Osteocyte (in vitro differentiated cells): ENCODE results near the gene GAA. TPM values are rescaled to one million over a fixed set of nuclear protein-coding genes. Genes with fewer than 3 reads are reported as not detected.

Experiments
- DNase-seq: peaks from one replicate; pipeline ENCODE4 v3.0.0; 2021; ENCODE audit warnings: mixed read lengths; ENCODE audit not compliant: unreplicated experiment; ENCODE audit errors: extremely low spot score
- H3K27ac Mint-ChIP-seq: one replicate; pipeline ENCODE4 v1.8.0; 2021; ENCODE audit warnings: mild to moderate bottlenecking, mixed read lengths; ENCODE audit not compliant: unreplicated experiment
- H3K27me3 Mint-ChIP-seq: one replicate; pipeline ENCODE4 v1.8.0; 2021; ENCODE audit warnings: mixed read lengths; ENCODE audit not compliant: unreplicated experiment
- H3K36me3 Mint-ChIP-seq: one replicate; pipeline ENCODE4 v1.8.0; 2021; ENCODE audit warnings: mixed read lengths; ENCODE audit not compliant: unreplicated experiment
- H3K4me1 Mint-ChIP-seq: one replicate; pipeline ENCODE4 v1.8.0; 2021; ENCODE audit warnings: mixed read lengths; ENCODE audit not compliant: unreplicated experiment
- H3K4me3 Mint-ChIP-seq: one replicate; pipeline ENCODE4 v1.8.0; 2021; ENCODE audit warnings: mild to moderate bottlenecking, moderate library complexity, mixed read lengths; ENCODE audit not compliant: unreplicated experiment
- H3K9me3 Mint-ChIP-seq: one replicate; pipeline ENCODE4 v1.8.0; 2021; ENCODE audit warnings: mixed read lengths; ENCODE audit not compliant: unreplicated experiment
- CTCF ChIP-seq: fragments of 200-600 bp; sonication (generic); IDR thresholded peaks from 2 replicates; pipeline ENCODE4 v1.5.0; 2021; ENCODE audit warnings: antibody characterized with exemption, mild to moderate bottlenecking, moderate library complexity
- long read RNA-seq: library from polyadenylated mRNA; unstranded; transcript quantifications from one replicate; pipeline ENCODE4 v2.0.0, GENCODE V29; 2021
- total RNA-seq: library from RNA; stranded (reverse); gene quantifications from 2 replicates; pipeline ENCODE4 v1.2.1, GENCODE V29; 2021

The GAA gene
- 64.7 and 68.7 TPM in 2 replicates for total RNA-seq
- long read RNA-seq, partial matches to known transcripts = 5 of 12 reads
- long read RNA-seq, other reads (novel, unspliced or antisense) = 6 of 12 reads

- Mint-ChIP-seq H3K4me3 (peak within 1 kb of the TSS; percentile 87), H3K27me3 (no peaks in the 10 kb centered on the region), H3K9me3 (no peaks in the 10 kb centered on the region), H3K36me3 (no peaks in the 10 kb centered on the region), H3K27ac (peak within 1 kb of the TSS; percentile 87), H3K4me1 (peaks cover 21% of the 10 kb centered on the region)
- TF ChIP-seq CTCF = peak; percentile 91
- DNase-seq = peak; percentile 97
Observed at GRCh38 chr17:80101011-80101945, at the start of gene GAA. Gene GAA (plus strand): TSS chr17:80101581. CDS start chr17:80104587, 3,006 bp downstream.

GRCh38 chr17:80051681-80052080, 49.7 kb upstream of the GAA start:
- TF ChIP-seq CTCF = no peak
- H3K36me3 Mint-ChIP-seq = peaks cover 15% of the 10 kb centered on the region

GRCh38 chr17:80053102-80053501, 48.3 kb upstream of the GAA start:
- no peak for DNase-seq
- Mint-ChIP-seq H3K27me3 (no peaks in the 10 kb centered on the region), H3K4me1 (peaks cover 7% of the 10 kb centered on the region), H3K4me3 (no peak overlapping the region), H3K9me3 (no peaks in the 10 kb centered on the region), H3K27ac (no peak overlapping the region), H3K36me3 (peaks cover 15% of the 10 kb centered on the region)
- TF ChIP-seq CTCF = no peak

More at GRCh38 chr17:80051681-80052080, 49.7 kb upstream of the GAA start:
- H3K4me3 Mint-ChIP-seq = no peak overlapping the region
- peaks cover 7% of the 10 kb centered on the region for H3K4me1 Mint-ChIP-seq
- DNase-seq = no peak
- no peaks in the 10 kb centered on the region for H3K27me3 Mint-ChIP-seq
- H3K9me3 Mint-ChIP-seq = no peaks in the 10 kb centered on the region
- H3K27ac Mint-ChIP-seq = no peak overlapping the region

GRCh38 chr17:80055597-80055996, 45.8 kb upstream of the GAA start:
- no peak overlapping the region for H3K27ac Mint-ChIP-seq
- peaks cover 10% of the 10 kb centered on the region for H3K4me1 Mint-ChIP-seq
- TF ChIP-seq CTCF = no peak
- no peaks in the 10 kb centered on the region for H3K27me3 Mint-ChIP-seq
- DNase-seq = no peak
- H3K9me3 Mint-ChIP-seq = no peaks in the 10 kb centered on the region
- no peak overlapping the region for H3K4me3 Mint-ChIP-seq
- peaks cover 9% of the 10 kb centered on the region for H3K36me3 Mint-ChIP-seq

GRCh38 chr17:80058311-80058955, 42.9 kb upstream of the GAA start:
- no peak overlapping the region for H3K4me3 Mint-ChIP-seq
- H3K9me3 Mint-ChIP-seq = no peaks in the 10 kb centered on the region
- no peak for TF ChIP-seq CTCF
- H3K27me3 Mint-ChIP-seq = no peaks in the 10 kb centered on the region
- H3K27ac Mint-ChIP-seq = no peak overlapping the region
- peaks cover 2% of the 10 kb centered on the region for H3K36me3 Mint-ChIP-seq
- H3K4me1 Mint-ChIP-seq = peaks cover 13% of the 10 kb centered on the region
- DNase-seq = no peak
